Measurements from ENCODE around the gene PNCK. TPM values are rescaled to one million over a fixed set of nuclear protein-coding genes. Genes with fewer than 3 reads are reported as not detected.

The PNCK gene
- total RNA-seq, 1 experiment from 2014 or later, result 2.3 TPM

- intact Hi-C loops (cut with micrococcal nuclease; ENCODE audit: unreplicated experiment), result loop anchor here (5.0 kb wide), 1 partner anchor 109 kb away; no protein-coding TSS in a partner anchor
- no TSS peak for BruUV-seq (replicated peaks)
Measured at GRCh38 chrX:153646620-153647373, 26.8 kb downstream of the PNCK start, which contains the start of gene DUSP9. Gene DUSP9 (plus strand): TSS chrX:153647203. CDS start chrX:153647954, 751 bp downstream.

More at GRCh38 chrX:153646620-153647373, 26.8 kb downstream of the PNCK start, which contains the start of gene DUSP9:
- in situ Hi-C loops (cut with HindIII; ENCODE audit: low pct_unique_long_range_greater_than_20kb, low sequenced_read_pairs), result no loop called here
- Histone ChIP-seq H3K36me3 (ENCODE audit: control insufficient read depth, insufficient read depth, low read length) (no peaks in the 10 kb centered on the region), H3K9me3 (ENCODE audit: control insufficient read depth, insufficient read depth, low read depth, low read length) (no peaks in the 10 kb centered on the region), H3K4me3 (ENCODE audit: low read depth in 2 of 2, low read length in 2 of 2) (peak within 1 kb of the TSS; percentile 34 to 45), H3K27me3 (ENCODE audit: control insufficient read depth, insufficient read depth, low read length) (peaks cover 4% of the 10 kb centered on the region), H3K4me1 (ENCODE audit: control insufficient read depth, insufficient read depth, low read length) (peaks cover 6% of the 10 kb centered on the region; the same call in 1 of the 2 replicates), H3K27ac (ENCODE audit: low read length) (no peak within 1 kb of the TSS)
- ATAC-seq (peak; percentile 66), DNase-seq (ENCODE audit: low read depth, low spot score) (no peak)
- TF ChIP-seq SIN3A (IDR thresholded peaks at IDR 0.05; ENCODE audit: borderline replicate concordance, insufficient read depth, low read depth, low read length), result no peak
- no peak for TF ChIP-seq POLR2AphosphoS5 (IDR thresholded peaks at IDR 0.05; ENCODE audit: low read depth, low read length)
- no peak for TF ChIP-seq CTCF (IDR thresholded peaks at IDR 0.05)
- no peak for TF ChIP-seq REST (IDR thresholded peaks at IDR 0.05; ENCODE audit: insufficient read depth in 1 of 2, low read depth in 2 of 2, low read length in 1 of 2)
- no peak for TF ChIP-seq TCF7L2 (IDR thresholded peaks at IDR 0.05; ENCODE audit: low read depth, low read length)
- ChIA-PET CTCF (interaction anchor here (0.6 to 0.7 kb wide), 5 partner anchors 23 to 139 kb away, joined by 3 to 5 read pairs (median 4); no protein-coding TSS in a partner anchor), POLR2A (interaction anchor here (0.6 kb wide), 2 partner anchors 10 to 1699 kb away, joined by 5 read pairs; no protein-coding TSS in a partner anchor)
